Cortex of kidney (tissue), 1 donor: ENCODE measurements around the gene PLCH1.

Source experiments
- DNase-seq: peaks from one replicate; lab custom pipeline; 2025; lab: John Stamatoyannopoulos, UW

The PLCH1 gene

GRCh38 chr3:155528579-155528978 is 216.3 kb downstream of the PLCH1 start:
- no peak for DNase-seq

- no peak for DNase-seq
Observed at GRCh38 chr3:155525324-155525833, 219.5 kb downstream of the PLCH1 start.

GRCh38 chr3:155520463-155520862 is 224.4 kb downstream of the PLCH1 start:
- no peak for DNase-seq

- no peak for DNase-seq
Observed at GRCh38 chr3:155519078-155519477, 225.8 kb downstream of the PLCH1 start.

GRCh38 chr3:155517903-155518302 is 227.0 kb downstream of the PLCH1 start:
- no peak for DNase-seq

GRCh38 chr3:155516439-155516838 is 228.4 kb downstream of the PLCH1 start:
- no peak for DNase-seq

GRCh38 chr3:155512867-155513261 is 232.0 kb downstream of the PLCH1 start:
- DNase-seq: no peak

GRCh38 chr3:155512175-155512866 is 232.6 kb downstream of the PLCH1 start:
- DNase-seq: no peak

- DNase-seq: no peak
Observed at GRCh38 chr3:155504682-155505081, 240.2 kb downstream of the PLCH1 start.

- no peak for DNase-seq
Observed at GRCh38 chr3:155502630-155503029, 242.2 kb downstream of the PLCH1 start.

GRCh38 chr3:155500194-155500818 is 244.6 kb downstream of the PLCH1 start:
- no peak for DNase-seq

- DNase-seq: no peak
Observed at GRCh38 chr3:155497930-155498647, 246.8 kb downstream of the PLCH1 start.

- no peak for DNase-seq
Observed at GRCh38 chr3:155496206-155496605, 248.7 kb downstream of the PLCH1 start.

GRCh38 chr3:155495387-155495786 is 249.5 kb downstream of the PLCH1 start:
- DNase-seq: no peak

- DNase-seq: no peak
Observed at GRCh38 chr3:155494332-155494731, 250.5 kb downstream of the PLCH1 start.

GRCh38 chr3:155492841-155493240 is 252.0 kb downstream of the PLCH1 start:
- DNase-seq: no peak

GRCh38 chr3:155491696-155492095 is 253.2 kb downstream of the PLCH1 start:
- no peak for DNase-seq

GRCh38 chr3:155488671-155489070 is 256.2 kb downstream of the PLCH1 start:
- no peak for DNase-seq

- DNase-seq: no peak
Observed at GRCh38 chr3:155485897-155486296, 259.0 kb downstream of the PLCH1 start.

- DNase-seq: no peak
Observed at GRCh38 chr3:155481591-155481990, 263.3 kb downstream of the PLCH1 start.

GRCh38 chr3:155481089-155481488 is 263.8 kb downstream of the PLCH1 start:
- no peak for DNase-seq

GRCh38 chr3:155465664-155466063 is 279.2 kb downstream of the PLCH1 start:
- no peak for DNase-seq

GRCh38 chr3:155462672-155463071 is 282.2 kb downstream of the PLCH1 start:
- no peak for DNase-seq
